CD4-positive, alpha-beta T cell treated with Interleukin-17A for 1 hour (primary cell): Measurements from ENCODE around the gene CFAP100.

Experiments
- DNase-seq: peaks from one replicate; pipeline ENCODE4 v3.0.0-alpha.2; 2020

The CFAP100 gene

DNA sequence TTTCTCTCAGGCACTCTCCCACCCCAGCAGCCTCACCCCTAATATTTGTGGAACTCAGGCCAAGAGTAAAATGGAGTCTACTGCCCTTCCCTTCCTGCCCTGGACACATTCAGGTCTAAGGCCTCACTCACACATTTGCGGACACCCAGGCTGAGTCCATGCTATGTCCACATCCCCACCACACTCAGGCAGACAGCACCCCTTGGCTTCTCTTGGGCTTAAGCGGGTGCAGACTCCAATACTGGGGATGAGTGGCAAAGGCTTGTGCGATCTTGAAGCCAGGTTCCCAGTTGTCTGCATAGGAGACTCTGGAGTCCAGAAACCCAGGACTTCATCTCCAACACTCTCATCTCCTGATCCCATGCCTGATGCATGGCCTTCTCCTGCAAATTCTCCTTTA is 17.5 kb upstream of the CFAP100 start:
- no peak for DNase-seq

DNA sequence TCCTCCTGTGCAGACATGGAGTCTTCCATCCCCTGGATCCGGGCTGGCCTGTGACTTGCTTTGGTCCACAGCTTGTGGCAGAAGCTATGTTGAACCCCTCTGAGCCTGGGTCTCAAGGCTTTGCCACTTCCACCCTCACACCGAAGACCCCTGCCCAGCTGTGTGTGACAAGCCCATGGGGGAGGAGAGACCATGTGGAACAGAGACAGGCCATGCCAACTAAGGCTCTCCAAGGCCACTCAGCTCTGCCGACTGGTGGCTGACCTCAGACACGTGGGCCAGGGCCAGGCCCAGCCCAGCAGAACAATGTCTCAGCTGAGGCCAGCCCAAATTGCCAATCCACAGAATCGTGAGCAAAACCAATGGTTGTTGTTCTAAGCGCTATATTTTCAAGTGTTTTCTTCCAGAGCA is 16.4 kb upstream of the CFAP100 start:
- no peak for DNase-seq

- no peak for DNase-seq
These were observed 14.5 kb upstream of the CFAP100 start for GRCh38 chr3:126380011-126380768.

DNA sequence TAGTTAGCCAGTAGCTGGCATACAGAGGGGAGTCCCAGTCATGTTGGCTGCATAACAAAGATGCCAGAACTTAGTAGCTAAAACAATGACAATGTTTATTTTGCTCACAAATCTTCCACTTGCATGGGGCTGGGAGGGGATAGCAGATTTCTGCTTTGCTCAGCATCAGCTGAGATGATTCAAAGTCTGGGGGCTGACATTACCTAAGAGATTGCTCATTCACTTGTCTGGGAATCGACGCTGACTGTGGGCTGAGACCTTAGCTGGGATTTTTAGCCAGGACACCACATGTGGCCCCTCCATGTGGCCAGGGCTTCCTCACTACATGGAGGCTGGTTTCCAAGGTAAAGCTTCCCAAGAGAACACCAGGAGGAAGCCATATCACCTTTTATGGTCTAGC is 12.7 kb upstream of the CFAP100 start:
- no peak for DNase-seq

DNA sequence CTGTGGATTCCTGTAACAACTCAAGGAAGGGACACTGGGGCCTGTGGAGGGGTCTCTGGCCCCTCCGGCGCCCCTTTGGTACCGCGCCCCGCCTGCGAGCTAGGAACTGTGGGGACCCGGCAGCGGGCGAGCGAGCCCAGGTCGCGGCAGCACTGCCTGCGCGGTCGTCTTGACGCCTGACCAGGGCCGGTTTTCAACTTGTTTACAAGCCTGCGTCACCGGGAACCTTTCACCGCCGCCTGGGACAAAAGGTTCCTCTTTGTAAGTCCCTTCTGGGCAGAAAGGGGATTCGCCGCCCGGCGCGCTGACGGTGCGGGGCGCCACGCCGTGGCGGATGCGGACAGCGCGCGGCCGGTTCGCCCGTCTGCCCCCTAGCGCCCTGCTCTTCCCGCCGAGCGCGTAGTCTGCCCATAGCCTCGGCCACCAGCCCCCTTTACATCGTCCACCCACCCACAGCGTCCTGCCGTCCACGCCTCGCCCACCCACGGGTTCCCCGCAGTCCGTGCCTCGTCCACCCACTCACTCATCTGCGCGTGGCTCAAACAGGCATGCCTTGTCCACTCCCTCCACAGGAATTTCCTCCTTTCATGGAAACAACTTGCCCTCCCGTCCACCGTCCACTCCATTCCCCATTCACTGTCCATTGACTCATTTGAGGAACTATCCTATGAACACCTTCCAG is 5.5 kb upstream of the CFAP100 start:
- DNase-seq, result peak; percentile 22

GRCh38 chr3:126389794-126390146 is 4.9 kb upstream of the CFAP100 start:
- DNase-seq, result no peak

GRCh38 chr3:126390201-126390600 is 4.5 kb upstream of the CFAP100 start:
- DNase-seq, result no peak

DNA sequence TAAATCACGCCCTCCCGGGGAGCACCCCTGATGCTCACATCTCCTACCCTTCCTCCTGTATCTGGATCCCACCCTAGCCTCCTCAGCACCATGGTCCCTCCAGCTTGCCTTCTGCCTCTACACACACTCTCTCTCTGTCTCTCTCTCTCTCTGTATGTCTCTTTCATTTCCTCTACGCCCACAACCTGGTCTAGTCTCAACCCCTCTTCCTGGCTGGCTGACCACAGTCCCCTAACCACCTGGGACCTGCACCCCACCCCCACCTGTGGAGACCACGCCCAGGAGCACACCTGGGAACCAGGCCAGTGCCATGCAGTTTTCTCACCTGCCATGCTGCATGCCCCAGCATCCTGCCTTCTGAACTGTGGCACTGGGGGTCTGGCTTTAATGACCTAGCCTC is 4.0 kb upstream of the CFAP100 start:
- no peak for DNase-seq

- DNase-seq, result no peak
These were observed 3.1 kb upstream of the CFAP100 start for GRCh38 chr3:126391631-126392030.

- no peak for DNase-seq
These were observed 2.5 kb upstream of the CFAP100 start for GRCh38 chr3:126392246-126392645.

DNA sequence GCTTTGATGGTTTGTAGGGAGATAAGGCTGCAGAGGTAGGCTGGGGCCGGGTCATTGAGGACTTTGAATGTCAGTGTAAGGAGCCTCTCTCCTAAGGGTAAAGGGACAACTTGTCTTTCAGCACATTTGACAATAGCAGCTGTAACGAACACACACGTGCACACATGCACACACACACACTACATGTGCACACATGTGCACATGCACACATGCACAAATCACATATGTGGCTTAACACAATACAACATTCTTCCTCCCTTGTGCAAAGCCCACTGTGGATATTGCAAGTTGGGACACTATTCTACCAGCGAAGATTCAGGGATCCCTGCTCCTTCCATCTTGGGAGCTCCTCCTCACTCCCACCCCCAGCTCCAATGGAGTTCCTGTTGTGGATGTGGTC is 1.1 kb upstream of the CFAP100 start:
- no peak for DNase-seq

- DNase-seq, result no peak
These were observed 240 bp downstream of the CFAP100 start for GRCh38 chr3:126394977-126395321.

GRCh38 chr3:126395846-126396513 is 1.3 kb downstream of the CFAP100 start:
- no peak for DNase-seq

DNA sequence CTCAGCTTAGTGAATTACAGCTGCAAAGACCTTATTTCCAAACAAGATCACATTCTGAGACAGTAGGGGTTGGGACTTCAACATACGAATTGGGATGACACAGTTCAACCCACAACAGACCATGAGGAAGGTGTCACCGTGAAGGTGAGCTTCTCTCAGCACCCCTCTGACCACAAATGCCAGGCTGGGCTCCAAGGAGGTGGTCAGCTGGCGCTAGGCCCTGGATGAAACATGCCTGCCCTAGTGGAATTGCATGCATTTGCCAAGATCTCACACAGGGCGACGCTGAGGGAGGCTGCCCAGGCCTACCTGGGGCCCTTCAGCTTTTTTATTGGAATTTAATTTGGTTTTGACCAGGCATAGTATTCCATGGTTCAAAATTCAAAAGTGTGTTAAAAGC is 1.8 kb downstream of the CFAP100 start:
- no peak for DNase-seq

GRCh38 chr3:126397610-126398422 is 3.1 kb downstream of the CFAP100 start:
- DNase-seq, result no peak

GRCh38 chr3:126398423-126399350 is 4.0 kb downstream of the CFAP100 start:
- no peak for DNase-seq

DNA sequence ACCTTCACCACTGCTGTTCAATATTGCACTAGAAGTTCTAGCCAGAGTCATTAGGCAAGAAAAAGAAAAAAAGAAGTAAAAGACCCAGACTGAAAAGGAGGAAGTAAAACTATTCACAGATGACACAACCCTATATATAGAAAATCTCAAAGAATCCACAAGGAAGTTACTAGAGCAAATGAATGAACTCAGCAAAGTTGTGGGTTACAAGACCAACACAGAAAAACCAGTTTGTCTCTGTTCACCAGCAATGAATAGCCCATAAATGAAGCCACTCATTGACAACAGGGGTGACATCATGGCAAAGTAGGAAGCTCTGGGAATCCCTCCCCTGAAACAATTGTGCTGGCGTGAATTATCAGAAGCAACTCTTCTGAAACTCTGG is 4.6 kb downstream of the CFAP100 start:
- DNase-seq, result no peak

DNA sequence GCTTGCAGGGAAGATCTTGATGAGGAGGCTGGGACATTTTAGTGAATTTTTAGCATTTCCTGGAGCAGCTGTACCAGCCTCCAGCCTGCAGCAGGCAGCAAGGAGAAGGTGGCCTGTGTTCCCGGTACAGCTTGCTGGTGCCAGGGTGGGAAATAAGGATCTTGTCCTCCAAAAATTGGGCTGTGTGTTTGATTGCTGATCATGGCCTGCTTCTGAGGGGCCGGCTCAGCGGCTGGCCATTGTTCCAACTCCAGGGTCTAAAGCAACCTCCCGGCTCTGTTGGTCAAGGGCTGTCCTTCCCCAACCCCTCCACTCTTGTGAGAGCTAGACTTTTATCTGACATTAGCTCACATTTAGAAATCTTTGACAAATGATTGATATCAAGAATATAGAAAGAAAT is 5.0 kb downstream of the CFAP100 start:
- no peak for DNase-seq

DNA sequence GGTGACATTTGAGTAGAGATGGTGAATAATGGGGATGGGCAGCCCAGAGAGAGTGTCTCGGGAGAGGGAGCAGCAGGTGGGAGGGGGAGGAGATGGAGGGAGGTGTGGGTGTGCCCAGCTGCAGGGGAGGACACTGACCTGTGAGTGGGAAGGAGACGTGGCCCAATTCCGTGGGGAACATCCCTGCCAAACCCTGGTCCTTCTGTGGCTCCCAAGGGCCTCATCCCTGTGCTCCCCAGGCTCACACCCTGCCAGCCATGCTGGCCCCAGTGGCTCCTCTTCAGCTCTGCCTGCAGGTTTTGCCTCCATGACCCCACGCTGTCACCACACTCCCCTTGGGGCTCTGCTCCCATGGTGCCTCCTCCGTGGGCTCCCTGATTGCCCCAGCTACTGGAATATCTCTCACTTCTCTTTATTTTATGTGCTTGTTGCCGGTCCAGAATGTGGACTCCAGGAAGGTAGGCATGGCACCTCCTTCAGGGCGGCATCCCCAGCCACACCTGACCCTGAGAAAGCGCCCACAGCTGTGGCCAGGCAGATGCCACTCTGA is 7.0 kb downstream of the CFAP100 start:
- no peak for DNase-seq

DNA sequence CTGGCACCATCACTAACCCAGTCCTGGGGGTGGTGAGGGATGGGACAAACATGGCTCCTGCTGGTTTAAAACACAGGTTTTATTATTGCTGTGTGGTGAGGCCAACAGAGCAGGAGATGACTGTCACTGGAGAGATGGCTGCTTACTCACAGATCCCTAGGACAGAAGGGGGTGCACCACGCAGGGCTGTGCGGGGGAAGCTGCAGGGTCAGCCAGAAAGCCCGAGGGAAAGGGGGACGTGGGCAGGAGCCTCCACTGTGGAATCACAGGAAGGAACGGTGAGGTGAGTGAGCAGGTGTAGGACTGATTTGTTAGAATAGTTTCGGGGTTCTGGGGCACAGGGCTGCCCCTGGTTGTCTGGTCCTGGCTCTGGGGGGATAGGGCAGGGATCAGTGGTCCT is 7.5 kb downstream of the CFAP100 start:
- no peak for DNase-seq

DNA sequence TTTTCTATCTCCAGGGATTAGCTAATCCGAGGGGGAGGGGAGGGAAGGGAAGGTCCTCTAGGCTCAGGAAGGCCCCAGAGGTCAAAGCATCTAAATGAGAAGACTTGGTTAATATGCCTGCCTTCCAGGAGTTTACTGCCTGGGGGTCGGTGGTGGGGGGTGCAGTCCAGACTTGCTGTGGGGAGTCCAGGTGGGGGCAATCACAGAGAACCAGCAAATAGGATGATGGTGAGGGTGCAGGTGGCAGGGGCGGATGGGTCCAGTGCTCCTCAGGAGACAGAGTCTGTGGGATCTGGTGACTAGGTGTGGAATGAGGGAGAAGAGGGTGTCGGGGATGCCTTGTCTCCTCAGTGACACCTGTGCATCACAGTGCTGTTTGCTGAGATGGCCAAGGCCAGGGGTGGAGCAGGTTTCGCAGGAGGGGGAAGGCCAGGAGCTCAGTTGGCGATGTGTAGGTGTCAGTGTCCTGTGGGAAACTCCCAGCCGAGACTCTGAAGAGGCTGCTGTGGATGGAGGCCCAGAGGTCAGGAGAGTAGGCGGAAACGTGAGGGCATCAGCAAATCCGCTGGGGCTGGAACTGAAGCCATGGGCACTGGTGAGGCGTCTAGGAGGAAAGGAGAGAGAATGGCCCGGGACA is 8.1 kb downstream of the CFAP100 start:
- DNase-seq, result no peak
